ENCODE results near the gene SMC1B.
A peak's percentile ranks its signal among the peaks of the same experiment; 100 is the strongest.

The SMC1B gene

GRCh38 chr22:45320357-45320976 is 92.9 kb downstream of the SMC1B start:
- DNase-seq (ENCODE audit: low spot score), result no peak

- no peak for DNase-seq (ENCODE audit: low spot score)
These were observed 94.1 kb downstream of the SMC1B start for GRCh38 chr22:45319324-45319685.

GRCh38 chr22:45318558-45319323 is 94.7 kb downstream of the SMC1B start:
- no peak for DNase-seq (ENCODE audit: low spot score)

GRCh38 chr22:45318168-45318557 is 95.2 kb downstream of the SMC1B start:
- DNase-seq (ENCODE audit: low spot score), result peak; percentile 26

GRCh38 chr22:45317551-45318167 is 95.7 kb downstream of the SMC1B start:
- DNase-seq (ENCODE audit: low spot score), result no peak

GRCh38 chr22:45316796-45317526 is 96.4 kb downstream of the SMC1B start:
- DNase-seq (ENCODE audit: low spot score), result no peak

- no peak for DNase-seq (ENCODE audit: low spot score)
These were observed 98.6 kb downstream of the SMC1B start for GRCh38 chr22:45314786-45315185.

GRCh38 chr22:45314054-45314721 is 99.2 kb downstream of the SMC1B start:
- DNase-seq (ENCODE audit: low spot score), result no peak

- no peak for DNase-seq (ENCODE audit: low spot score)
These were observed 100.5 kb downstream of the SMC1B start for GRCh38 chr22:45312856-45313255.

GRCh38 chr22:45312415-45312814 is 101.0 kb downstream of the SMC1B start:
- no peak for DNase-seq (ENCODE audit: low spot score)

- DNase-seq (ENCODE audit: low spot score), result no peak
These were observed 102.3 kb downstream of the SMC1B start for GRCh38 chr22:45310977-45311531.

GRCh38 chr22:45310331-45310976 is 102.9 kb downstream of the SMC1B start:
- no peak for DNase-seq (ENCODE audit: low spot score)

- peak; percentile 85 for DNase-seq (ENCODE audit: low spot score)
These were observed 103.8 kb downstream of the SMC1B start, which contains the start of gene FAM118A for GRCh38 chr22:45309422-45310227. FAM118A (plus strand) TSS chr22:45309934; CDS start chr22:45322380, 12,446 bp downstream.

GRCh38 chr22:45308957-45309421 is 104.4 kb downstream of the SMC1B start:
- DNase-seq (ENCODE audit: low spot score), result no peak

GRCh38 chr22:45308391-45308956 is 104.9 kb downstream of the SMC1B start:
- no peak for DNase-seq (ENCODE audit: low spot score)

GRCh38 chr22:45306139-45306538 is 107.3 kb downstream of the SMC1B start:
- no peak for DNase-seq (ENCODE audit: low spot score)

- no peak for DNase-seq (ENCODE audit: low spot score)
These were observed 107.8 kb downstream of the SMC1B start for GRCh38 chr22:45305456-45306075.

- no peak for DNase-seq (ENCODE audit: low spot score)
These were observed 108.4 kb downstream of the SMC1B start for GRCh38 chr22:45304971-45305370.

- no peak for DNase-seq (ENCODE audit: low spot score)
These were observed 110.2 kb downstream of the SMC1B start for GRCh38 chr22:45303181-45303580.

Data from RKO (cell line).